ENCODE data around the gene APOBEC3F.
"Not testable (repeated sequence)": the region's sequence is repeated elsewhere in the genome, so short reads cannot be mapped to it uniquely, and the experiment has no call there.

The APOBEC3F gene

DNA sequence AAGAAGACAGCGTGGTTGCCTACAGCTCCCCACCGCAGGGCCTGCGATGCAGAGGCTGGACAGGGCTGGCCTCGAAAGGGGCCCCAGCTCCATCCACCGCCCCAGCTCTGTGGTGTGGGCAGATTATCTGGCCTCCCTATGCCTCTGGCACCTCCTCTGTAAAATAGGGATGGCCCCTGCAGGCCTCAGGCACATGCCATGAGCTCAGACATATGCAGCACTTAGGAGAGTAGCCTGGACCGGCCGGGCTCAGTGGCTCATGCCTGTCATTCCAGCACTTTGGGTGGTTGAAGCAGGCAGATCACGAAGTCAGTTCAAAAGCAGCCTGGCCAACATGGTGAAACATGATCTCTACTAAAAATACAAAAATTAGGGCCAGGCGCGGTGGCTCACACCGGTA is 12.4 kb upstream of the APOBEC3F start:
- DNase-seq, result no peak

DNA sequence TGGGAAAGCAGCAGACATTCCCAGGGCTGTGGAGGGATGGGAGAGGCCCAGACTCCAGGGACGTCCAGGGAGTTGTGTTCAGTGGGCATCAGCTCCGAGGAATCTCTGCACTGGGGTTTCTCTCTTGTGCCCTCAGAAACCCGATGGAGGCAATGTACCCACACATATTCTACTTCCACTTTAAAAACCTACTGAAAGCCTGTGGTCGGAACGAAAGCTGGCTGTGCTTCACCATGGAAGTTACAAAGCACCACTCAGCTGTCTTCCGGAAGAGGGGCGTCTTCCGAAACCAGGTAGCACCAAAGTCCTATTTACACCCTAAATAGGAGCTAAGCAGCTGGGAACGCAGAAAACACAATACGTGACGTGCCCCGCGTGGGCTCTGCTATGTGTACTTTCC is 11.4 kb upstream of the APOBEC3F start:
- no peak for DNase-seq

DNA sequence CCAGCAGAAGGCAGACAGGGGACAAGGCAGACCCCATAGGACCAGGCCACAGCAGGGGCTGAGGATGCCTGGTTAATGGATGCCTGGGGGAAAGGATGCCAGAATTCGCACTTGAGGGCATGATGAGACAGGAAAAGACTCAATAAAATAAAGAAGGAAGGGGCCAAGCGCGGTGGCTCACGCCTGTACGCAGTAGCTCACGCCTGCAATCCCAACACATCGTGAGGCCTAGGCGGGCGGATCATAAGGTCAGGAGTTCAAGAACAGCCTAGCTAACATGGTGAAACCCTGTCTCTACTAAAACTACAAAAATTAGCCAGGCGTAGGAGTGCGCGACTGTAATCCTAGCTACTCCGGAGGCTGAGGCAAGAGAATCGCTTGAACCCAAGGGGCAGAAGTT is 10.0 kb upstream of the APOBEC3F start:
- DNase-seq, result no peak

DNA sequence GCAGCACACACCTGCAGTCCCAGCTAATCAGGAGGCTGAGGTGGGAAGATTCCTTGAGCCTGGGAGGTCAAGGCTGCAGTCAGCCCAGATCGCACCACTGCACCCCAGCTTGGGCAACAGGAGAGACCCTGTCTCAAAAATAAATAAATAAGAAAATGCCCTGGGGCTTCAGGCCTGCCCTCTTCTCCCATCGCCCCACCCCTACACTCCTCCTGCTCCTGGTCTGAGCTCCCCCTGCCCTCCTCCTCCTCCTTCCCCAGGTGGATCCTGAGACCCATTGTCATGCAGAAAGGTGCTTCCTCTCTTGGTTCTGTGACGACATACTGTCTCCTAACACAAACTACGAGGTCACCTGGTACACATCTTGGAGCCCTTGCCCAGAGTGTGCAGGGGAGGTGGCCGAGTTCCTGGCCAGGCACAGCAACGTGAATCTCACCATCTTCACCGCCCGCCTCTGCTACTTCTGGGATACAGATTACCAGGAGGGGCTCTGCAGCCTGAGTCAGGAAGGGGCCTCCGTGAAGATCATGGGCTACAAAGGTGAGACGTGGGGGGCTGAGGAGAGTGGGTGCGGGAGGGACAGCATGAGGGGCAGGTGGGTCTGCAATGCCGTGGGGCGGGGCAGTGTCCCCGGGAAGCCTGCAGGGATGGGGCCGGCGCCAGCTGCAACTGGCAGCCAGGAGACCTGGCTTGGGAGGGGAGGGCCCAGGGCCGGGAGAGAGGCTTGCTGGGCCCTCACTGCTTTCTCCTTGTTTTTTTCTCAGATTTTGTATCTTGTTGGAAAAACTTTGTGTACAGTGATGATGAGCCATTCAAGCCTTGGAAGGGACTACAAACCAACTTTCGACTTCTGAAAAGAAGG is 9.0 kb upstream of the APOBEC3F start:
- DNase-seq, result not testable (repeated sequence)

DNA sequence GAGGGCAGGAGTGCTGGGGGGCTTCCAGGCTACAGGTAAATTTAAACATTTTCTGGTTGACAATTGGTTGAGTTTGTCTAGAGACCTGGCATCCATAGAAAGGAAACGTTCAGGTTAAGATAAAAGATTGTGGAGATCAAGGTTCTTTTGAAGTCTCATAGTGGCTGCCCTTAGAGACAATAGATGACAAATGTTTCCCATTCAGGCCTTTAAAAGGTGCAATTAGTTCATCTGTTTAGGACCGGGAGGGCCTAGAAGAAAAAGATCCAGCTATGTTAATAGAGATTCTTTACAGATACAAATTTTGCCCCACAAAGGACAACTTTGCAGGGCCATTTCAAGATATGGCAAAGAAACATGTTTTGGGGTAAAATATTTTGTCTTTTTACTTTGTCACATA is 3.6 kb upstream of the APOBEC3F start:
- DNase-seq, result not testable (repeated sequence)

DNA sequence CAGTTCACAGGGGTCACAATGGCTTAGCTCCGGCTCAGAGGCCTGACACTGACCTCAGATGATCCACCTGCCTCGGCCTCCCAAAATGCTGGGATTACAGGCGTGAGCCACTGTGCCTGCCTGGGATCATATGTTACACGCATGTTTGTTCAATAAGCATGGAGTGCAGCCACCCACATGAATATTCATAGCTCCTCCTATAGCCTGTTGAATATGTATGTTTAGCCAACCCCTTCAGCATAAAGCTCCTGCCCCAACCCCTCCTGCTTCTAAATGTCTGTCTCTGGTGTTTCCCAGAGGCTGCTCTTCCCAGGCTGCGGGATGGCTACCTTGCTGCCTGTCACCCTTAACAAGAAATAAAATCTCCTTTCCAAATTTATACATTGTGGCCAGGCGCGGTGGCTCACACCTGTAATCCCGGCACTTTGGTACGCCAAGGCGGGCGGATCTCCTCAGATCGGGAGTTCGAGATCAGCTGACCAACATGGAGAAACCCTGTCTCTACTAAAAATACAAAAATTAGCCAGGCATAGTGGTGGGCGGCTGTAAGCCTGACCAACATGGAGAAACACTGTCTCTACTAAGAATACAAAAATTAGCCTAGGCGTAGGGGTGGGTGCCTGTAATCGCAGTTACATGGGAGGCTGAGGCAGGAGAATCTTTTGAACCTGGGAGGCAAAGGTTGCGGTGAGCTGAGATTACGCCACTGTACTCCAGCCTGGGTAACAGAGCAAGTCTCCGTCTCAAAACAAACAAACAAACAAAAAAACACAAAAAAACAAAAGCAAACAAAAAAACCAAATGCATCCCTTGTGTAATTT is 1.1 kb upstream of the APOBEC3F start:
- DNase-seq, result no peak

DNA sequence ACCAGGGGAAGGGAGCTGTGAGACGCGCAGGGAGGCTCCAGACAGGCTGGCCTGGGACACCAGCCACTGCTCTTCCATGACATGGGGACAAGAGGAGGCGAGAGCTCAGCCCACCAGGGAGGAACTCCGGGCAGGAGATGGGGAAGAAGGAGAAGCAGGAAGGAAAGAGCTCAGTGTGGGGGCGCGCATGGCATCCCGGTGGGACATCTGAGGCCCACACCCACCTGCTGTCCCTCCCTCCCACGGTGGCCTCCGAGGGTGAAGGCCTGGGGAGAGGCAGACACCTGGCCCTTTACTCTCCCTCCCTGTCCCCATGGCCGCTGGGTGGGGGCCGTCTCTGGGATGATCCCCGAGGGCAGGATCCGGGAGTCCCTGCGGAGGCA is 518 bp upstream of the APOBEC3F start:
- not testable (repeated sequence) for DNase-seq

DNA sequence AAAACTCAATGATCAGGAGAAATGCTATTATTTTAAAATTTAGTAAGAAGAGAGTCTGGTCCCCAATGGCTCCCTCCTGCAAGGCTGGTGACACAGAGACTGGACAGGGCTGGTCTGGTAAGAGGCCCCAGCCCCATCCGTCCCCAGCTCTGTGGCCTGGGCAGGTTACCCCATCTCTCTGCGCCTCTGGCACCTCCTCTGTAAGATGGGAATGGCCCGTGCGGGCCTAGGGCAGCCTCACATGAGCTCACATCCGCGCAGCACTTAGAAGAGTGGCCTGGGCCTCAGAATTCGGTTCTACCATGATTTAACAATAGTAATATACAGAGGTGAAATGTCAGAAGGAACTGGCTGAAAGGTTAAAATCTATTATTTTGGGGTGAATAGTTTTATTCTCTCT is 1.2 kb downstream of the APOBEC3F start:
- no peak for DNase-seq

DNA sequence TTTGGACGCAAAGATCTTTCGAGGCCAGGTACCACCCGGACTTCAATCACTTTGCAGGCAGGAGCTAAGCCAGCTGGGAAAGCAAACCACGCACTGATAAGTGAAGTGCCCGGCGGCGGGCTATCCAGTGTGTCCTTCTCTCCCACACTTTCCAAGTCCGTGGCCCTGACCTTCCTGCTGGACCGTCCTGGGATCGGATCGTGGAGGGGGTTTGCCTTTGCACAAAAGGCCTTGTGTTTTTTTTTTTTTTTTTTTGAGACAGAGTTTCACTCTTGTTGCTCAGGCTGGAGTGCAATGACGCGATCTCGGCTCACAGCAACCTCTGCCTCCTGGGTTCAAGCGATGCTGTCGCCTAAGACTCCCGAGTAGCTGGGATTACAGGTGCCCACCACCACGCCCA is 2.4 kb downstream of the APOBEC3F start:
- DNase-seq, result not testable (repeated sequence)

DNA sequence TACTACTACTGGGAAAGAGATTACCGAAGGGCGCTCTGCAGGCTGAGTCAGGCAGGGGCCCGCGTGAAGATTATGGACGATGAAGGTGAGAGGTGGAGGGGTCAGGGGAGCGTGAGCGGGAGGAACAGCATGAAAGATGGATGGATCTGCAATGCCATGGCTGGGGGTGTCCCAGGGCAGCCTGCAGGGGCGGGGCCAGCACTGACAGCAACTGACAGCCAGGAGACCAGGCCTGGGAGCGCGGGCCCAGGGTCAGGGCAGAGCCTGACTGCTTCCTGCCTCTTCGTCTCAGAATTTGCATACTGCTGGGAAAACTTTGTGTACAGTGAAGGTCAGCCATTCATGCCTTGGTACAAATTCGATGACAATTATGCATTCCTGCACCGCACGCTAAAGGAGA is 4.5 kb downstream of the APOBEC3F start:
- DNase-seq, result not testable (repeated sequence)

DNA sequence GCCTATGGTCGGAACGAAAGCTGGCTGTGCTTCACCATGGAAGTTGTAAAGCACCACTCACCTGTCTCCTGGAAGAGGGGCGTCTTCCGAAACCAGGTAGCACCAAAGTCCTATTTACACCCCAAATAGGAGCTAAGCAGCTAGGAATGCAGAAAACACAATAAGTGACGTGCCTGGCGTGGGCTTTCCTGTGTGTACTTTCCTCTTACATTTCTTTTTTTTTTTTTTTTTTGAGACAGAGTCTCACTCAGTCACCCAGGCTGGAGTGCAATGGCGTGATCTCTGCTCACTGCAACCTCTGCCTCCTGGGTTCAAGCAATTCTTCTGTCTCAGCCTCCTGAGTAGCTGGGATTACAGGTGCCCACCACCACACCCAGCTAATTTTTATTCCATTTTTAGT is 8.8 kb downstream of the APOBEC3F start:
- DNase-seq, result not testable (repeated sequence)

DNA sequence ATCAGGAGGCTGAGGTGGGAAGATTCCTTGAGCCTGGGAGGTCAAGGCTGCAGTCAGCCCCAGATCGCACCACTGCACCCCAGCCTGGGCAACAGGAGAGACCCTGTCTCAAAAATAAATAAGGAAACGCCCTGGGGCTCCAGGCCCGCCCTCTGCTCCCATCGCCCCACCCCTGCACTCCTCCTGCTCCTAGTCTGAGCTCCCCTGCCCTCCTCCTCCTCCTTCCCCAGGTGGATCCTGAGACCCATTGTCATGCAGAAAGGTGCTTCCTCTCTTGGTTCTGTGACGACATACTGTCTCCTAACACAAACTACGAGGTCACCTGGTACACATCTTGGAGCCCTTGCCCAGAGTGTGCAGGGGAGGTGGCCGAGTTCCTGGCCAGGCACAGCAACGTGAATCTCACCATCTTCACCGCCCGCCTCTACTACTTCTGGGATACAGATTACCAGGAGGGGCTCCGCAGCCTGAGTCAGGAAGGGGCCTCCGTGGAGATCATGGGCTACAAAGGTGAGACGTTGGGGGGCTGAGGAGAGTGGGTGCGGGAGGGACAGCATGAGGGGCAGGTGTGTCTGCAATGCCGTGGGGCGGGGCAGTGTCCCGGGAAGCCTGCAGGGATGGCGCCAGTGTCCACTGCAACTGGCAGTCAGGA is 11.3 kb downstream of the APOBEC3F start:
- not testable (repeated sequence) for DNase-seq

DNA sequence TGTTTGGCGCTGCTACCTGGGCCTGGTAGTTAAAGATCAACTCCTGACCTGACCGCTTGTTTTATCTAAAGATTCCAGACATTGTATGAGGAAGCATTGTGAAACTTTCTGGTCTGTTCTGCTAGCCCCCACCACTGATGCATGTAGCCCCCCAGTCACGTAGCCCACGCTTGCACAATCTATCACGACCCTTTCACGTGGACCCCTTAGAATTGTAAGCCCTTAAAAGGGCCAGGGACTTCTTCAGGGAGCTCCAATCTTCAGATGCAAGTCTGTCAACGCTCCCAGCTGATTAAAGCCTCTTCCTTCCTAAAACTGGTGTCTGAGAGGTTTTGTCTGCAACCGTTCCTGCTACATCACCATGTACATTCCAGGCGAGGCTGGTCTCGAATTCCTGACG is 15.0 kb downstream of the APOBEC3F start:
- DNase-seq, result no peak

DNA sequence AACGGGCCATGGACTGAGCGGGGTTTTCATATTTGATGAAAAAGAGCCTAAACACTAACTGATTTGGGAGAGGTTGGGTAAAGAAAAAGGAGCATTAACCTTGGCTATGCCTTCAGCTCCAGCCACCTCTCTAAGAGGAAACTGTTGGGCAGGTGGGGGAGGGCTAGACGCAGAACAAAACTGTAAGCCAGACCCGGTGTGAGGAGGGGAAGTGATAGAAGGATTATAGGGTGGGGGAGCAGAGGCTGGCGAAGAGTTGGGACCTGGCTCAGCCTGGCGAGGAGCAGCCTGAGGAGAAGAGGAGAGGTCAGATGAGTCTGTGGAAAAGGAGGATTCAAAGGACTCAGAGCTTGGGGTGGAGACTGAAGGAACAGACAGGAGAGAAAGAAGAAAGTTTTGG is 20.6 kb downstream of the APOBEC3F start:
- not testable (repeated sequence) for DNase-seq

DNA sequence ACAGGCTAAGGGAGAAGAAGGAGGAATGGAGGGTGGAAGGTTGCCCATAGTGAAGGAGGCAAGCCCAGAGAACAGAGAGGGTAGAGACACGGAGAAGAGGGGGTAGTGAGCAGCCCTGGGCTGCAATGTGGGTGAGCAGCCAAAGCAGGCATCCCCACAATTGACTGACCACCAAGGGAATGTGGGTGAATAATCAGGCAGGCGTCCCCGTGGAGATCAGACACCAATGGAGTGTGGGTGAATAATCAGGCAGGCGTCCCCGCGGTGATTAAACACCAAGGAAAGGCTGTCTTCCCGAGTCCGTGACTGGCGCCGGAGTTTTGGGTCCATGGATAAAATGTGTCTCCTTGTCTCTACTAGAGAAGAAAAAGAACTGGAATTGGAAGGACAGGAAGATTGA is 21.3 kb downstream of the APOBEC3F start:
- not testable (repeated sequence) for DNase-seq

DNA sequence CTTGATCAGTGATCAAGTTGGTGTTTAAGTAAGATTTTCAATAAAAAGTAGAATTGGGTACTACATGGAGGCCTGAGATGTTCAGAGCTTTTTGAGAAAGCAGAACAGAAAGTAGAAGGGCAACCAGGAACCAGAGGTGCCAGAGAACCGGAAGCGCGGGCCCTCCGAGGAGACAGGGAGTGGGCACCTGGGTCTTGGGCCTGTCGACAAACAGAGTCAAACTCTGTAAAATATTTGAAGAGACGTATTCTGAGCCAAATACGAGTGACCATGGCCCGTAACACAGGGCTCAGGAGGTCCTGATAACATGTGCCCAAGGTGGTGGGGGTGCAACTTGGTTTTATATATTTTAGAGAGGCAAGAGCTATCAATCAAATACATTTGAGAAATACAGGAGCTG is 23.2 kb downstream of the APOBEC3F start:
- DNase-seq, result not testable (repeated sequence)

DNA sequence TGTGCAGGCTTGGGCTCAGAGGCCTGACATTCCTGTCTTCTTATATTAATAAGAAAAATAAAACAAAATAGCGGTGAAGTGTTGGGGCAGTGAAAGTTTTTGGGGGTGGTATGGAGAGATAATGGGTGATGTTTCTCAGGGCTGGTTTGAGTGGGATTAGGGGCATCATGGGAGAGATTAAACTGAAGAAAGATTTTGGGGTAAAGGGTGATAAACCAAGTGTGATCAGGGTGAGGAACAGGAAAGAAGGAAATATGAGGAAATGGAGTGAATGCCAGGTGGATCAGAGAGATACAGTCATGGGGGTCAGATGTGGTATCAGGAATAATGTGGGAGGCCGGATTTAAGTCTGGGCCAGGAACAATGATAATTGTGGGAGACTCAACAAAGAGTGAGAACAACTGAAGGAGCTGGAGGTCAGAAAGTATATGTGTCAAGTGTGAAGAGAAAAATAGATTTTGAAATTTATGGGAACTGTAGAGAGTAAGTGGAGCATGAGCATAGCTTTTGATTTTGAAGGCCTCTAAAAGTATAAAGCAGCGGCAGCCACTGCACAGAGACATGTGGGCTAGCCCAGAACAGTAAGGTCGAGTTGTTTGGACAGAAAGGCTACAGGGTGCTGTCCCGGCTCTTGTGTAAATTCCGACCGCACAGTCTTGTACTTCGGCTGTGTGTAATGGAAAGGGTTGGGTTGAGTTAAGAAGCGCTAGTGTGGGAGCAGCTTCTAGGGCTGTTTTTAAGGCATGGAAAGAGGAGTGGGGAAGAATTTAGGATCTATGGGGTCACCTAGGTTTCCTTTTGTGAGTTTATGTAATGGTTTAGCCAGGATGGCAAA is 26.0 kb downstream of the APOBEC3F start:
- not testable (repeated sequence) for DNase-seq

DNA sequence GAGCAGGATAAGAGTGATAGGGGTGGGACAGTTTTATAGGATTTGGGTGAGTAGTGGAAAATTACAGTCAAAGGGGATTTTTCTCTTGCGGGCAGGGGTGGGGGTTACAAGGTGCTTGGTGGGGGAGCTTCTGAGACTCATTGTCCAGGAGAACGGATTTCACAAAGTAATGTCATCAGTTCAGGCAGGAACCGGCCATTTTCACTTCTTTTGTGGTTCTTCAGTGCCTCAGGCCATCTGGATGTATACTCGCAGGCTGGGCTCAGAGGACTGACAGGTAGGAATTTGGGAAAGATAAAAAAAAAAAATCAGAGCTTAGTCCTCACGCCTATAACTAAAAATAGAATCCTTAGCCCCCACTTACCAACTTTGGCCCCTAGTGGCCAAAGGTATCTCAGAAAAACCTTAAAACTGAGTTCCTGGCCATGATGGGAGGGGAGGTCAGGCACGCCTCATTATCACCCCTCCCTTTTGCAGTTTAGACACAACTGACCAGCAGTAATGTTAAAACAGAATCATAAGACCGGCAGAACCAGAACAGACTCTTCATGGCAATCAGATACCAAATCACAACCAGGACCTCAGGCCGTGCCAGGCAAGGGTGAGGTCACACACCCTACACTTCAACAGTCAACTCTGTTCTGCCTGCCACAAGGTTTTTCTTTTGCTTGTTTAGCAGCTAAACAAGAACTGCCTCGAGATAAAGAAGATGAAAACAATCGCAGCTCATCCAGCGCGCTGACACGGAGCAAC is 27.5 kb downstream of the APOBEC3F start:
- DNase-seq, result no peak

DNA sequence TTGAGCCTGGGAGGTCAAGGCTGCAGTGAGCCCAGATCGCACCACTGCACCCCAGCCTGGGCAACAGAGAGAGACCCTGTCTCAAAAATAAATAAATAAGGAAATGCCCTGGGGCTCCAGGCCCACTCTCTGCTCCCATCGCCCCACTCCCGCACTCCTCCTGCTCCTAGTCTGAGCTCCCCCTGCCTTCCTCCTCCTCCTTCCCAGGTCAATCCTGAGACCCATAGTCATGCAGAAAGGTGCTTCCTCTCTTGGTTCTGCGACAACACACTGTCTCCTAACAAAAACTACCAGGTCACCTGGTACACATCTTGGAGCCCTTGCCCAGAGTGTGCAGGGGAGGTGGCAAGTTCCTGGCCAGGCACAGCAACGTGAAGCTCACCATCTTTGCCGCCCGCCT is 29.5 kb downstream of the APOBEC3F start:
- DNase-seq, result no peak

DNA sequence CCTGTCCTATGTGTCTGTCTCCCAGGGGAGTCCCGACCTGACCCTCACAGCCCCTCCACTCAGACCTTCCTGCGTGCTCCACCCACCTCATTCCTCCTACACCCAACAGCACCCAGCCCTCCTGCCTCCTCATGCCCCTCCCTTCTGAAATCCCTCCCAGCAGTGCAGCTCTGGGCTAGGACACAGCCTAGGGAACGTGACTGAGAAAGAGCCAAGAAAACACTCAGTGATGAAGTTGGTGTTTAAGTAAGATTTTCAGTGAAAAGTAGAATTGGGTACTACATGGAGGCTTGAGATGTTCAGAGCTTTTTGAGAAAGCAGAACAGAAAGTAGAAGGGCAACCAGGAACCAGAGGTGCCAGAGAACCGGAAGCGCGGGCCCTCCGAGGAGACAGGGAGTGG is 31.9 kb downstream of the APOBEC3F start:
- not testable (repeated sequence) for DNase-seq

DNA sequence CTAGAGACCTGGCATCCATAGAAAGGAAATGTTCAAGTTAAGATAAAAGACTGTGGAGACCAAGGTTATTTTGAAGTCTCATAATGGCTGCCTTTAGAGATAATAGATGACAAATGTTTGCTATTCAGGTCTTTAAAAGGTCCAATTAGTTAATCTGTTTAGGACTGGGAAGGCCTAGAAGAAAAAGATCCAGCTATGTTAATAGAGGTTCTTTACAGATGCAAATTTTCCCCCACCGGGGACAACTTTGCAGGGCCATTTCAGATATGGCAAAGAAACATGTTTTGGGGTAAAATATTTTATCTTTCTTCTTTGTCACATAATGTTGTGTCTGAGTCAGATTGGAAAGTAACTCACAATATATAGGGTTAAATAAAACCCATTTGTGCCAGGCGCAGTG is 33.3 kb downstream of the APOBEC3F start:
- no peak for DNase-seq

All from 8988T (cell line).